Mononuclear cell (primary cell): ENCODE results near the gene SZT2. TPM values are rescaled to one million over a fixed set of nuclear protein-coding genes. Genes with fewer than 3 reads are reported as not detected.
"Not testable (repeated sequence)": the region's sequence is repeated elsewhere in the genome, so short reads cannot be mapped to it uniquely, and the experiment has no call there.

Experiments
- H3K27me3 ChIP-seq: 2 replicates; pipeline ENCODE4 v1.6.0; 2011; ENCODE audit warnings: low read length, control low read depth; ENCODE audit not compliant: insufficient read depth
- H3K4me1 ChIP-seq: 2 replicates; pipeline ENCODE4 v1.5.1; 2011; ENCODE audit warnings: mild to moderate bottlenecking, low read length, control low read depth; ENCODE audit not compliant: insufficient read depth
- H3K4me3 ChIP-seq: 2 replicates; pipeline ENCODE4 v1.5.1; 2011; ENCODE audit warnings: mild to moderate bottlenecking, low read length, moderate library complexity
- H3K9me3 ChIP-seq: 2 replicates; pipeline ENCODE4 v1.5.1; 2011; ENCODE audit warnings: low read depth, mild to moderate bottlenecking, control low read depth, low read length
- total RNA-seq: library from RNA; depleted of rRNA; stranded (reverse); fragments of >200 nt; gene quantifications from one replicate; pipeline ENCODE4 v1.2.3, GENCODE V29; 2012

SZT2 gene
- total RNA-seq, 1 donor = 26.9 TPM

DNA sequence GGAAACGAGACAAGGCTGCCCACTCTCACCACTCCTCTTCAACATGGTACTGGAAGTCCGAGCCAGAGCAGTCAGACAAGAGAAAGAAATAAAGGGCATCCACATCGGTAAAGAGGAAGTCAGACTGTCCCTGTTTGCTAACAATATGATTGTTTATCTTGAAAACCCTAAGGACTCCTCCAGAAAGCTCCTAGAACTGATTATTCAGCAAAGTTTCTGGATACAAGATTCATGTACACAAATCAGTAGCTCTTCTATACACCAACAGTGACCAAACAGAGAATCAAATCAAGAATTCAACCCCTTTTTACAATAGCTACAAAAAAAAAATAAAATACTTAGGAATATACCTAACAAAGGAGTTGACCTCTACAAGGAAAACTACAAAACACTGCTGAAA, 68.7 kb downstream of the SZT2 start:
- not testable (repeated sequence) for H3K27me3 ChIP-seq

GRCh38 chr1:43460988-43461693, 71.4 kb downstream of the SZT2 start:
- Histone ChIP-seq H3K4me1 (no peaks in the 10 kb centered on the region), H3K9me3 (no peaks in the 10 kb centered on the region), H3K27me3 (no peaks in the 10 kb centered on the region), H3K4me3 (no peak overlapping the region)

More for the DNA sequence above, 68.7 kb downstream of the SZT2 start:
- not testable (repeated sequence) for H3K9me3 ChIP-seq, H3K4me3 ChIP-seq
- peaks cover 11% of the 10 kb centered on the region for H3K4me1 ChIP-seq

DNA sequence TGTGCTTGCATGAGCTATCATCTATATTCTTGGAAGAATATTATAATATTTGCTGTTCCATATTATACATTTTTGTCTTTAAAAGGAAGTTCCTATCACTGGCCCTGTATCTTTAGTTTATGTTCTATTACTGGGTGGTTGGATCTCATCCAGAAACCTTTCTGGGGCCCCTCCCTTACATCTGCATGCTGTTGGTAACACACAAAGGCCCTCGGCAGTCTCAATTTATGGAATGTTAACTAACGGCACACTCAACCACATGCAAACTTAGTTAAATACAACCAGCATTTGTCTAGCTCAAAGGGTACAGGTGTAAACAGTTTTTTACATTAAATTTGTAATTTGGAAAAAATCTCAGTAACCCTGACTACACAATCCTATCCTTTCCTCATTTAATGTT, 73.8 kb downstream of the SZT2 start:
- H3K27me3 ChIP-seq = no peaks in the 10 kb centered on the region
- no peak overlapping the region for H3K4me3 ChIP-seq
- H3K4me1 ChIP-seq = no peaks in the 10 kb centered on the region
- no peaks in the 10 kb centered on the region for H3K9me3 ChIP-seq

DNA sequence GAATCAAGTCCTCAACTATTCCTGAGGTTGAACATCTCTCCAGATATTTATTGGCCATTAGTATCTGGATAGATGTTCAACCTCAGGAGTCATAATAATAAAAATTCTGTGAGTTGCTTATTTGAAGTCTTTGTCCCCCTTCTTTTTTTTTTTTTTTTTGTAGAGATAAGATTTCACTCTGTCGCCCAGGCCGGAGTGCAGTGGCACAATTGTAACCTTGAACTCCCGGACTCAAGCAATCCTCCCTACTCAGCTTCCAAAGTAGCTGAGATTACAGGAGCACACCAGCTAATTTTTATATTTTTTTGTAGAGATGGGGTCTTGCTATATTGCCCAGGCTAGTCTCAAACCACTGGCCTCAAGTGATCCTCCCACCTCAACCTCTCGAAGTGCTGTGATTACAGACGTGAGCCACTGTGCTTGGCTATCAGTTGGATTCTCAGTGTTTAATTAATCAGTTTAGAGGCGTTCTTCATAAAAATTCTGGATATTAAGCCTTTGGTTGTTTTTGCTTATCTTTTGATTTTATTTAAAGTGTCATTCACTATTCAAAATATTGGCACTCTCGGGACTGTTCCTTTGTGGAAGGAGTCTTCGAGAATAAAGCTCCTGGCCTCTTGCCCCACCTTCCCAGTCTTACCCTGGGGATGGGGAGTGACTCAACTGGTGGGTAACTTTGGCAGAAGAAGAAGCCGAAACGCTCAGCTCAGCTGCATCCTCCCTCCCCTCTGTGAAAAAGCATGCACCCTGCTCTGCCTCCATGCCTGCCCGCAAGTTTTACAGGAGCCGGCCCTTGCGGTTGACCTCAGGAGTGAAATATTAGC, 75.2 kb downstream of the SZT2 start:
- Histone ChIP-seq H3K27me3 (no peaks in the 10 kb centered on the region), H3K4me3 (no peak overlapping the region), H3K4me1 (no peaks in the 10 kb centered on the region), H3K9me3 (no peaks in the 10 kb centered on the region)

GRCh38 chr1:43465505-43466067, 75.9 kb downstream of the SZT2 start:
- Histone ChIP-seq H3K9me3 (no peaks in the 10 kb centered on the region), H3K4me1 (no peaks in the 10 kb centered on the region), H3K27me3 (no peaks in the 10 kb centered on the region), H3K4me3 (no peak overlapping the region)

GRCh38 chr1:43466403-43466802, 76.7 kb downstream of the SZT2 start:
- H3K27me3 ChIP-seq = no peaks in the 10 kb centered on the region
- H3K9me3 ChIP-seq = no peaks in the 10 kb centered on the region
- H3K4me3 ChIP-seq = no peak overlapping the region
- H3K4me1 ChIP-seq = no peaks in the 10 kb centered on the region

DNA sequence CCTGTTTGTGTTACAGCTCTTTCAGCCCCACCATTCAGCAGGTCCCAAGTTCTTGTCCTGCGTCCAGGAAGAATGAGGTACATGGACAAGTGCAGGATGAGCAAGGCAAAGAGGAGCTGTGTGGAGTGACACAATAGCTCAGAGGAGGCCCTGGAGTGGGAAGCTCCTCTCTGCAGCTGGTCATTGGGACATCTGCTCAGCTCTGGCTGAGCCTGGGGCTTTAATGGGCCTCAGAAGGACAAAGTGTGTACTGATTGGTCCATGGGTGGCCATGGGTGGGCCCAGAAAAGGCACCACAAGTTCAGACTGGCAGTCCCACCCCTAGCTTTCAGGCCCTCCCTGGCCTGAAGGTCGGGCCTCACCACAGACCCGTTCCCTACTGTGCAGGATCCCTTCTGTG, 78.7 kb downstream of the SZT2 start:
- Histone ChIP-seq H3K27me3 (no peaks in the 10 kb centered on the region), H3K4me1 (no peaks in the 10 kb centered on the region), H3K4me3 (no peak overlapping the region), H3K9me3 (no peaks in the 10 kb centered on the region)

- Histone ChIP-seq H3K4me3 (no peak overlapping the region), H3K4me1 (no peaks in the 10 kb centered on the region), H3K9me3 (no peaks in the 10 kb centered on the region), H3K27me3 (no peaks in the 10 kb centered on the region)
Measured at GRCh38 chr1:43469932-43470331, 80.2 kb downstream of the SZT2 start.

DNA sequence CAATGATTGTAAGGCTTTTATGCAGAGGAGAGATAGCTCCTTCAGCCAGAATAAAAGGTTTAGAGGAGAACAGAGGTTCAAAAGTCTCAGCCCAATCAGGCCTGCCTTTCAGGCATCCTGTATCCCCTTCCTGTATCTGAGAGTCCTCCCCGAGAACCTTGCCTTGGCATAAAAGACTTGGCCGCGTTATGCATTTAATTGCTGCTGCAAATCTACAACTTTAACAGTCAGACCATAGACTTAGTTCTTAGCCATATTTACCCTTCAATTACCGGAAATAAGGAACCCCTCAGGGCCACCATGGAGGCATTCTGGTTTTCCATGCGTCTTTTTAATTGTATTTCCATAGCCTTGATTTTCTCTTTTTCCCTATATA, 82.4 kb downstream of the SZT2 start:
- Histone ChIP-seq H3K9me3 (no peaks in the 10 kb centered on the region), H3K27me3 (no peaks in the 10 kb centered on the region), H3K4me1 (no peaks in the 10 kb centered on the region), H3K4me3 (no peak overlapping the region)

DNA sequence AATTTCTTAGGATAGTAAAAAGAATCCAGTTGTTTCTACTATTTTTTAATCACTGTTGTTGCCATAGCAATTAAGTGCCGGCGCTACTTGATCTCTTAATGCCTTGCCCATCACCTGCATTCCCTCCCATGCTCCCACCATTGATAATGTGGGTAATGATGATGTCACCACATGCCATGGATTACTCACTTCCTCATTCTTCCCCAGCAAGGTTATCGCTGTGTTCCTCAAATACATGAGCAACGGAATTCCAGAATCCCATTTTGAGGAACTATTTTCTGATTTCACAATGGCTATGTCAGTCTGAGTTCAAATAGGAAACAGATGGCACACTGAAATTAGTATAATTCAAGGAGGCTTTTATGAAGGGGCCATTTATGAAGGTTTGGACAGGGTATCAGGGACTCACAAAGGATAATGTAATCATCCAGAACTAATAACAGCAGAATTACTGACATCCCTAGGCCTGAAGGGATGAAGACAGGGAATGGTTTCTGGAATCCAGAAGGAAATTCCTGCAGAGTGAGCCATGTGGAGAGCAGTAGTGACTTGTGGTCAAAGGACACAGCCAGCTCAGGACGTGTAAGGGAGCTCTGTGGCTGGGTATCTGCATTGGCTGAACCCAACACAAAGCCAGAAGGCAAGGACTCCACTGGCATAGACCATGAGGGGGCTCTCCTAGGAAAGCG, 82.9 kb downstream of the SZT2 start:
- H3K4me3 ChIP-seq, H3K9me3 ChIP-seq: not testable (repeated sequence)

GRCh38 chr1:43473463-43473862, 83.8 kb downstream of the SZT2 start:
- Histone ChIP-seq H3K27me3 (no peaks in the 10 kb centered on the region), H3K4me3 (no peak overlapping the region), H3K9me3 (no peaks in the 10 kb centered on the region), H3K4me1 (no peaks in the 10 kb centered on the region)

More for the DNA sequence above, 82.9 kb downstream of the SZT2 start:
- not testable (repeated sequence) for H3K27me3 ChIP-seq, H3K4me1 ChIP-seq

DNA sequence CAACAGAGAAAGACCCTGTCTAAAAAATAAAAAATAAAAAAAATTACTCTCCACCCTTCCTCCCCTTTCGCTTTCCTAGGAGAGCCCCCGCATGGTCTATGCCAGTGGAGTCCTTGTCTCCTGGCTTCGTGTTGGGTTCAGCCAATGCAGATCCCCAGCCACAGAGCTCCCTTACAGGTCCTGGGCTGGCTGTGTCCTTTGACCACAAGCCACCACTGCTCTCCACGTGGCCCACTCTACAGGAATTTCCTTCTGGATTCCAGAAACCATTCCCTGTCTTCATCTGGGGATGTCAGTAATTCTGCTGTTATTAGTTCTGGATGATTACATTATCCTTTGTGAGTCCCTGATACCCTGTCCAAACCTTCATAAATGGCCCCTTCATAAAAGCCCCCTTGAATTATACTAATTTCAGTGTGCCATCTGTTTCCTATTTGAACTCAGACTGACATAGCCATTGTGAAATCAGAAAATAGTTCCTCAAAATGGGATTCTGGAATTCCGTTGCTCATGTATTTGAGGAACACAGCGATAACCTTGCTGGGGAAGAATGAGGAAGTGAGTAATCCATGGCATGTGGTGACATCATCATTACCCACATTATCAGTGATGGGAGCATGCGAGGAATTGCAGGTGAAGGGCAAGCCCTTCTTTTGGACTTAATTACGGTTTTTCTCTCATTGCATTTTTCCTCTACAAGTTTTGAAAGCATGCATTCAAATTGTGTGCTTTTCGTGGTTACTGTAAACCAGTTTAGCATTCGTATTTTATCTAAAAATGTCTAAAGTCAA, 86.1 kb downstream of the SZT2 start:
- not testable (repeated sequence) for H3K27me3 ChIP-seq, H3K4me3 ChIP-seq, H3K9me3 ChIP-seq, H3K4me1 ChIP-seq

DNA sequence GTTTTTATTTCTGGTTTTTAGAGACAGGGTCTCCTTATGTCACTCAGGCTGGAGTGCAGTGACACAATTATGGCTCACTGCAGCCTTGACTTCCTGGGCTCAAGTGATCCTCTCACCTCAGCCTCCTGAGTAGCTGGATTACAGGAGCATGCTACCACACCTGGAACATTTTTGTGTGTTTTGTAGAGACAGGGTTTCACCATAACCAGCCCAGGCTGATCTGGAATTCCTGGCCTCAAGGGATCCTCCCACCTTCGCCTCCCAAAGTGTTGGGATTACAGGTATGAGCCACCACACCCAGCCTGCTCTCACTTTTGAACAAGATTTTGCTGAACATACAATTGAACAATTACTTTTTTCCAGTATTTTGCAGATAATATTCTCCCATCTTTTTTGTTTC, 88.0 kb downstream of the SZT2 start:
- Histone ChIP-seq H3K4me3 (no peak overlapping the region), H3K9me3 (no peaks in the 10 kb centered on the region), H3K27me3 (no peaks in the 10 kb centered on the region), H3K4me1 (no peaks in the 10 kb centered on the region)

DNA sequence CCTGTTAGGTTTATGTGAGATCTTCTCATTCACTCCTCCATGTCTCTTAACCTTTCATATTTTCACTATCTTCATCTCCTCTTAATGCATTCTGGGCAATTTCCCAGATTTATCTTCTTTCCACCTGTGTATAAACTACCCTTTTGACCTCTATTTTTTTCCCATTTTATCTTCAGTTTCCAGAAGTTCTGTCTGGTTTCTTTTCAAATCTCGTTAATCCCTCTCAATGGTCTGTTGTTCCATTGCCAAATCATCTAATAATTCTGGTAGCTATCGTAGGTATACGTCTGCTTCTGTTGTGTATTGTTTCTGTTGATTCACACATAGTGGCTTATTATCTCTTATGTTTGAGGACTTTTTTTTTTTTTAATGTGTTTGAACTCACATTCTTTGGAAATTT, 89.7 kb downstream of the SZT2 start:
- Histone ChIP-seq H3K4me3 (no peak overlapping the region), H3K4me1 (no peaks in the 10 kb centered on the region), H3K27me3 (no peaks in the 10 kb centered on the region), H3K9me3 (no peaks in the 10 kb centered on the region)
